BE2C (cell line): ENCODE results near the gene CFAP43.

Source experiments
- DNase-seq: peaks from one replicate; pipeline ENCODE4 v3.0.0-alpha.2; 2020
- H3K27me3 ChIP-seq: fragments of 250-450 bp; sonication (Bioruptor Pico); 2 replicates; pipeline ENCODE4 v1.5.1; 2020; ENCODE audit warnings: mild to moderate bottlenecking
- H3K36me3 ChIP-seq: fragments of 250-450 bp; sonication (Bioruptor Pico); 2 replicates; pipeline ENCODE4 v1.5.1; 2020; ENCODE audit warnings: mild to moderate bottlenecking
- H3K4me1 ChIP-seq: fragments of 250-450 bp; sonication (Bioruptor Pico); 2 replicates; pipeline ENCODE4 v1.5.1; 2020
- H3K4me3 ChIP-seq: 2 replicates; pipeline ENCODE4 v1.5.1; 2011; ENCODE audit warnings: low read depth, low read length
- H3K9me3 ChIP-seq: fragments of 250-450 bp; sonication (Bioruptor Pico); 2 replicates; pipeline ENCODE4 v1.5.1; 2020
- TF ChIP-seq, protein P1 (sequence below): IDR thresholded peaks from 2 replicates; pipeline ENCODE4 v1.5.1; 2012; ENCODE audit warnings: mild to moderate bottlenecking, low read depth, low read length

The CFAP43 gene

GRCh38 chr10:104113376-104113956 is 118.7 kb downstream of the CFAP43 start:
- no peak for DNase-seq
- no peaks in the 10 kb centered on the region for H3K27me3 ChIP-seq
- no peaks in the 10 kb centered on the region for H3K9me3 ChIP-seq
- H3K36me3 ChIP-seq = no peaks in the 10 kb centered on the region
- TF ChIP-seq, protein P1, sequence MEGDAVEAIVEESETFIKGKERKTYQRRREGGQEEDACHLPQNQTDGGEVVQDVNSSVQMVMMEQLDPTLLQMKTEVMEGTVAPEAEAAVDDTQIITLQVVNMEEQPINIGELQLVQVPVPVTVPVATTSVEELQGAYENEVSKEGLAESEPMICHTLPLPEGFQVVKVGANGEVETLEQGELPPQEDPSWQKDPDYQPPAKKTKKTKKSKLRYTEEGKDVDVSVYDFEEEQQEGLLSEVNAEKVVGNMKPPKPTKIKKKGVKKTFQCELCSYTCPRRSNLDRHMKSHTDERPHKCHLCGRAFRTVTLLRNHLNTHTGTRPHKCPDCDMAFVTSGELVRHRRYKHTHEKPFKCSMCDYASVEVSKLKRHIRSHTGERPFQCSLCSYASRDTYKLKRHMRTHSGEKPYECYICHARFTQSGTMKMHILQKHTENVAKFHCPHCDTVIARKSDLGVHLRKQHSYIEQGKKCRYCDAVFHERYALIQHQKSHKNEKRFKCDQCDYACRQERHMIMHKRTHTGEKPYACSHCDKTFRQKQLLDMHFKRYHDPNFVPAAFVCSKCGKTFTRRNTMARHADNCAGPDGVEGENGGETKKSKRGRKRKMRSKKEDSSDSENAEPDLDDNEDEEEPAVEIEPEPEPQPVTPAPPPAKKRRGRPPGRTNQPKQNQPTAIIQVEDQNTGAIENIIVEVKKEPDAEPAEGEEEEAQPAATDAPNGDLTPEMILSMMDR = no peak
- H3K4me1 ChIP-seq = no peaks in the 10 kb centered on the region
- no peak overlapping the region for H3K4me3 ChIP-seq

DNA sequence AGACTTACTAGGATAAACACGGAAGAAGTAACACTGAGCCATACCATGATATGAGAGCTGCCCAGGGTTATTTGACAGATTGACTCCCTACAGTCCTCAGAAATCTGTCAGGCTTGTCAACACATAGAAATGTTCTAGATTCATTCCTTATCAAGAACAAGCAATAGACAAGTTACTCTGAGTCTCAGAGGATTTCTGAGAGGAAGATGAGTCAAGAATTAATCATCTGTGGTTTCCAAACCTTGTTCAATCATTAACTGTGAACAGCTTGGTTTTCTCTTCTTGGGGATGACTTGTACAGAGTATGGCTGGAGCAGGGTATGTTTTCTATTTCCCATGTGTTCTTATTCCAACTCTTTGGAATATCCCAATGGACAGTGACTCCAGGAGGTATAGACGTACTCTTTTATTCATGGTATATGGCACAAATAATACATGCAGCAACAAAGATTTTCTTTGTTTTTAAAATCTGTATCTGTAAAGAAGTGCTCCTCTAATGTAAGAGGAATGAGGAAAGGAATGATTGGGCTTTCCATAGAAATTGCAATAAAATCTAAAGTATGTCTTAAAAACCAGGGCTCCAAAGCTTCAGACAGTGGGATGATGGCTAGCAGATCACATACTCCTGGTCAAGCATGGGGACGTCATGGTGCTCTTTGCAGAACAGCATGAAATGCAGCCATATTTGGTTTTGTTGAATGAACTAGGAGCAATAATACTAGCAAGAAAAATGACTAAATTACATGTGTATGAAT is 122.1 kb downstream of the CFAP43 start:
- Histone ChIP-seq H3K4me3 (no peak overlapping the region), H3K9me3 (no peaks in the 10 kb centered on the region), H3K27me3 (no peaks in the 10 kb centered on the region), H3K4me1 (no peaks in the 10 kb centered on the region), H3K36me3 (no peaks in the 10 kb centered on the region)
- no peak for DNase-seq
- TF ChIP-seq, protein P1 = no peak

DNA sequence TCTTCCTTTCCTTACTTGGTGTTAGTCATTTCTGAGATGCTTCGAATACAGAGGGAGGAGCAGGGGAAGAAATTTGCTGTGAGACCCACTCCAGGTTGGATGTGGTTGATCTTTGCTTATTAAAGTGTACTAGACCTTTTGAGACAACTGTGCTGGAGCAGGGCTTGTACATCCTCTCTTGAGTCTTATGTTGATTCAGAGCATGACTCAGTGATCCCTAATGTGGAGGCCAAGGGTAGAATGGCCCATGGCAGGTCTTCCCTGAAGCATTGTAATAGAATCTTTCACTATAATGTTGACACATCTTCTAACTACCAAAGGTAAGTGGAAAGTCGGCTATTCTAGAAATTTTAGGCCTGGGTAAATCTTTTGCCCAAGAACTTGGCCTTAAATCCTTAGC is 127.2 kb downstream of the CFAP43 start:
- no peaks in the 10 kb centered on the region for H3K4me1 ChIP-seq
- H3K9me3 ChIP-seq = no peaks in the 10 kb centered on the region
- no peaks in the 10 kb centered on the region for H3K27me3 ChIP-seq
- no peak overlapping the region for H3K4me3 ChIP-seq
- DNase-seq = no peak
- H3K36me3 ChIP-seq = no peaks in the 10 kb centered on the region
- TF ChIP-seq, protein P1 = no peak

DNA sequence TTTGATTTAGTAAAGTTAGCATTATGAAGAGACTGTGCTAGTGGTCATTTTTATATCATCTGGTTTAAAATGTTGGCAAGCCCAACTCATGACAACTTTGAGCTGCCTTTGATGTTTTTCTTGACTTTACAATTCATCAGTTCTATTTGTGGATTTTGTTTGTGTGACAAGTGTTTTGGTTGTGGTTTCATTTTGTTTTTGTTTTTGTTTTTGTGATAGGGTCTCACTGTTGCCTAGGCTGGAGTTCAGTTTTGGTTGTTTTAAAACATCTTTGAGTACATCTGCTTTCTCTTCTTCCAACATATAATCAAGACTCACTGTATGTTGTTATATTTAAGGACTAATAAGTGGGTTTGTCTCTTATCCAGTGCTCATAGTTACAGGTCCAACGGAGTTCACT is 127.7 kb downstream of the CFAP43 start:
- Histone ChIP-seq H3K27me3 (no peaks in the 10 kb centered on the region), H3K4me3 (no peak overlapping the region), H3K36me3 (no peaks in the 10 kb centered on the region), H3K4me1 (no peaks in the 10 kb centered on the region), H3K9me3 (no peaks in the 10 kb centered on the region)
- no peak for DNase-seq
- TF ChIP-seq, protein P1 = no peak

- TF ChIP-seq, protein P1 = no peak
- Histone ChIP-seq H3K4me3 (no peak overlapping the region), H3K36me3 (no peaks in the 10 kb centered on the region), H3K4me1 (no peaks in the 10 kb centered on the region), H3K9me3 (no peaks in the 10 kb centered on the region), H3K27me3 (no peaks in the 10 kb centered on the region)
- no peak for DNase-seq
These were observed 128.2 kb downstream of the CFAP43 start for GRCh38 chr10:104103956-104104355.

DNA sequence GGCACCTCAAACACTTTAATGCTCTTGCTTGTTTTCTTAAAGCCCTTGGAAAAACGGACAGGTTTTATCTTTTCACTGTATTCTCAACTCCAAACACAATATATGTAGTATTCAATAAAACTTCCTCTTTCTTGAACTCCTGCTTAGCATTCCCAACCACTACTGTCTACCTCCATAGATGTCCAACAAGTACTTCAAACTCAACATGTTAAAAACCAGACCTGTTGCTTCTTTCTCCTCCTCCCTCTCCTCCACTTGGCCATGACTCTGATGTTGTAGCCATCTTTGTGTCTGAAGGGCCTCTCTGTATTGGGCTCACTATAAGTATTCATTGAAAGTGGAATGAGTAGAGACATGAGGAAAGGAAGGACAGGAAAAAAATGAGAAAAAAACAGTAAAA is 130.3 kb downstream of the CFAP43 start:
- TF ChIP-seq, protein P1 = no peak

More for the DNA sequence above, 130.3 kb downstream of the CFAP43 start:
- no peaks in the 10 kb centered on the region; the same call in 1 of the 2 replicates for H3K9me3 ChIP-seq
- H3K36me3 ChIP-seq = no peaks in the 10 kb centered on the region
- H3K27me3 ChIP-seq = no peaks in the 10 kb centered on the region
- DNase-seq = no peak
- no peaks in the 10 kb centered on the region for H3K4me1 ChIP-seq
- H3K4me3 ChIP-seq = no peak overlapping the region
